Loucy (cell line): ENCODE results near the gene TRPM8.

Experiments used
- EZH2phosphoT487 ChIP-seq: fragments of 200-600 bp; IDR thresholded peaks from 2 replicates; pipeline ENCODE4 v1.6.1; 2018; ENCODE audit warnings: antibody characterized with exemption, mild to moderate bottlenecking, moderate library complexity, borderline replicate concordance
- TF ChIP-seq, protein P1 (sequence below): fragments of 200-600 bp; sonication (generic); conservative IDR thresholded peaks from 2 replicates; pipeline ENCODE4 v1.5.1; 2014; ENCODE audit warnings: mild to moderate bottlenecking, antibody characterized with exemption, low read length

DNA sequence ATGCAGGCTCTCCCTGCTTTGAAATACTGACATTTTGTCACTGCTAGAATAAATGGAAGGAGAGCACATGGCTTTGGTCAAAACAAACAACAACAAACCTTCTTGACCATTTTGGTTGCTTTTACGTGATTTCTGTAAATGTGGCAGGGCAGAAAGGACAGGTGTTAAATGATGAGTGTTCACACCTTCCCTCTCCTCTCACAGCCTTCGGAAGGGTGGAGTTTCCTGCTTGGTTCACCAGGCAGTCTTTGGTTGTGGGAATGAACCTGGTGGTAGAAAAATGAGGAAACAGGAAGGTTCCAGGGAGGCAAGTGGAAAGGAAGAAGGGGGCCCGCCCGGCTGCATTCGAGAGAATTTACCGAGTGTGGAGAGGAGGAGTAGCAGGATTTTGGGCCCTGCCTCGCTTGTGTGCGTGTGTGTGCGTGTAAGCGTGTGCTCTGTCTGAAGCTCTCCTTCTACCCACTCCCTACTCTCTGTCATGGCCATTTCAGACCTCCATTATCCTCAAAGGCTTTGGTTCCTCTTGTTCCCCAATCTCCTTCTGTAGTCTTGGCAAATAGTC lies 109.6 kb downstream of the TRPM8 start:
- TF ChIP-seq, protein P1, sequence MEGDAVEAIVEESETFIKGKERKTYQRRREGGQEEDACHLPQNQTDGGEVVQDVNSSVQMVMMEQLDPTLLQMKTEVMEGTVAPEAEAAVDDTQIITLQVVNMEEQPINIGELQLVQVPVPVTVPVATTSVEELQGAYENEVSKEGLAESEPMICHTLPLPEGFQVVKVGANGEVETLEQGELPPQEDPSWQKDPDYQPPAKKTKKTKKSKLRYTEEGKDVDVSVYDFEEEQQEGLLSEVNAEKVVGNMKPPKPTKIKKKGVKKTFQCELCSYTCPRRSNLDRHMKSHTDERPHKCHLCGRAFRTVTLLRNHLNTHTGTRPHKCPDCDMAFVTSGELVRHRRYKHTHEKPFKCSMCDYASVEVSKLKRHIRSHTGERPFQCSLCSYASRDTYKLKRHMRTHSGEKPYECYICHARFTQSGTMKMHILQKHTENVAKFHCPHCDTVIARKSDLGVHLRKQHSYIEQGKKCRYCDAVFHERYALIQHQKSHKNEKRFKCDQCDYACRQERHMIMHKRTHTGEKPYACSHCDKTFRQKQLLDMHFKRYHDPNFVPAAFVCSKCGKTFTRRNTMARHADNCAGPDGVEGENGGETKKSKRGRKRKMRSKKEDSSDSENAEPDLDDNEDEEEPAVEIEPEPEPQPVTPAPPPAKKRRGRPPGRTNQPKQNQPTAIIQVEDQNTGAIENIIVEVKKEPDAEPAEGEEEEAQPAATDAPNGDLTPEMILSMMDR: no peak
- TF ChIP-seq EZH2phosphoT487: no peak
